Liver (tissue), 3 donors: Measurements from ENCODE around the gene SYK.

Source experiments
- EGR1 ChIP-seq, 2 donors: IDR thresholded peaks; 2 replicates each; pipeline ENCODE4 v1.6.1; 2016 to 2018; ENCODE audit warnings: antibody characterized with exemption in 2 of 2, low read depth in 2 of 2
- FOXA1 ChIP-seq: IDR thresholded peaks from 2 replicates; pipeline ENCODE4 v1.6.1; 2016; ENCODE audit warnings: antibody characterized with exemption
- JUND ChIP-seq, 2 donors: IDR thresholded peaks; 2 replicates each; pipeline ENCODE4 v1.6.1; 2016; ENCODE audit warnings: antibody characterized with exemption in 2 of 2
- NR2F2 ChIP-seq: IDR thresholded peaks from 2 replicates; pipeline ENCODE4 v1.6.1; 2016; ENCODE audit warnings: antibody characterized with exemption
- RAD21 ChIP-seq, 2 donors: IDR thresholded peaks; 2 replicates each; pipeline ENCODE4 v1.6.1; 2016; ENCODE audit warnings: antibody characterized with exemption in 2 of 2, mild to moderate bottlenecking in 2 of 2
- SP1 ChIP-seq: IDR thresholded peaks from 2 replicates; pipeline ENCODE4 v1.6.1; 2018; ENCODE audit warnings: antibody characterized with exemption, mild to moderate bottlenecking
- TAF1 ChIP-seq: conservative IDR thresholded peaks from 2 replicates; pipeline ENCODE4 v1.6.1; 2016; ENCODE audit warnings: antibody characterized with exemption, mild to moderate bottlenecking
- TF ChIP-seq, protein P1 (sequence below): IDR thresholded peaks from 2 replicates; pipeline ENCODE4 v1.6.1; 2016; ENCODE audit warnings: antibody characterized with exemption
- TF ChIP-seq, protein P2 (sequence below): fragments of 150-350 bp; IDR thresholded peaks from 2 replicates; pipeline ENCODE4 v1.5.1; 2017; ENCODE audit warnings: improper control_type of control experiment, low read depth, low read length; ENCODE audit not compliant: missing input control
- TF ChIP-seq, protein P3 (sequence below): IDR thresholded peaks from 2 replicates; pipeline ENCODE4 v1.6.1; 2016; ENCODE audit warnings: antibody characterized with exemption
- donor health status: healthy.
- donor health status: healthy.

DNA sequence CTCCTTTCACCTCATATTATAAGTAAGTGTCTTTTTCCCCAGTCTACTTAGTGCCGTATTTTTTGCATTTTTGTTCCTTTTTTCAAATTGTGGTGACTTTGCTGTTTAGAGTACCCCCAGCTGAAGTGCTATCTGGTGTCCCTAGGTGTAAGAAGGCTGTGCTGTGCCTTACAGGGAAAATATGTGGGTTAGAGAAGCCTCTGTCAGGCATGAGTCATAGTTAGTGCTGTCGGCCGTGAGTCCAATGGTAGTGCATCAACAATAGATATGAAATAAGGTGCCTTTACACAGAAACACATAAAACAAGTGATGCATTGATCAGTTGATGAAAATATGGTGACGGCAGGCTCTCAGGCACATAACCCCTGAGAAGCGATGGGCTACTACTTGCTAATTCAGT is 20.1 kb downstream of the SYK start:
- TF ChIP-seq RAD21 (IDR thresholded peaks at IDR 0.05) (no peak), TAF1 (no peak), JUND (IDR thresholded peaks at IDR 0.05) (no peak), FOXA1 (no peak), EGR1 (IDR thresholded peaks at IDR 0.05; ENCODE audit: low read depth in 2 of 2) (no peak), SP1 (no peak), NR2F2 (no peak)
- TF ChIP-seq, protein P1, sequence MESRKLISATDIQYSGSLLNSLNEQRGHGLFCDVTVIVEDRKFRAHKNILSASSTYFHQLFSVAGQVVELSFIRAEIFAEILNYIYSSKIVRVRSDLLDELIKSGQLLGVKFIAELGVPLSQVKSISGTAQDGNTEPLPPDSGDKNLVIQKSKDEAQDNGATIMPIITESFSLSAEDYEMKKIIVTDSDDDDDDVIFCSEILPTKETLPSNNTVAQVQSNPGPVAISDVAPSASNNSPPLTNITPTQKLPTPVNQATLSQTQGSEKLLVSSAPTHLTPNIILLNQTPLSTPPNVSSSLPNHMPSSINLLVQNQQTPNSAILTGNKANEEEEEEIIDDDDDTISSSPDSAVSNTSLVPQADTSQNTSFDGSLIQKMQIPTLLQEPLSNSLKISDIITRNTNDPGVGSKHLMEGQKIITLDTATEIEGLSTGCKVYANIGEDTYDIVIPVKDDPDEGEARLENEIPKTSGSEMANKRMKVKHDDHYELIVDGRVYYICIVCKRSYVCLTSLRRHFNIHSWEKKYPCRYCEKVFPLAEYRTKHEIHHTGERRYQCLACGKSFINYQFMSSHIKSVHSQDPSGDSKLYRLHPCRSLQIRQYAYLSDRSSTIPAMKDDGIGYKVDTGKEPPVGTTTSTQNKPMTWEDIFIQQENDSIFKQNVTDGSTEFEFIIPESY: no peak
- TF ChIP-seq, protein P2, sequence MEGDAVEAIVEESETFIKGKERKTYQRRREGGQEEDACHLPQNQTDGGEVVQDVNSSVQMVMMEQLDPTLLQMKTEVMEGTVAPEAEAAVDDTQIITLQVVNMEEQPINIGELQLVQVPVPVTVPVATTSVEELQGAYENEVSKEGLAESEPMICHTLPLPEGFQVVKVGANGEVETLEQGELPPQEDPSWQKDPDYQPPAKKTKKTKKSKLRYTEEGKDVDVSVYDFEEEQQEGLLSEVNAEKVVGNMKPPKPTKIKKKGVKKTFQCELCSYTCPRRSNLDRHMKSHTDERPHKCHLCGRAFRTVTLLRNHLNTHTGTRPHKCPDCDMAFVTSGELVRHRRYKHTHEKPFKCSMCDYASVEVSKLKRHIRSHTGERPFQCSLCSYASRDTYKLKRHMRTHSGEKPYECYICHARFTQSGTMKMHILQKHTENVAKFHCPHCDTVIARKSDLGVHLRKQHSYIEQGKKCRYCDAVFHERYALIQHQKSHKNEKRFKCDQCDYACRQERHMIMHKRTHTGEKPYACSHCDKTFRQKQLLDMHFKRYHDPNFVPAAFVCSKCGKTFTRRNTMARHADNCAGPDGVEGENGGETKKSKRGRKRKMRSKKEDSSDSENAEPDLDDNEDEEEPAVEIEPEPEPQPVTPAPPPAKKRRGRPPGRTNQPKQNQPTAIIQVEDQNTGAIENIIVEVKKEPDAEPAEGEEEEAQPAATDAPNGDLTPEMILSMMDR: no peak
- TF ChIP-seq, protein P3, sequence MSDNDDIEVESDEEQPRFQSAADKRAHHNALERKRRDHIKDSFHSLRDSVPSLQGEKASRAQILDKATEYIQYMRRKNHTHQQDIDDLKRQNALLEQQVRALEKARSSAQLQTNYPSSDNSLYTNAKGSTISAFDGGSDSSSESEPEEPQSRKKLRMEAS: no peak
